GM10266 (cell line): ENCODE results near the gene CSF2.
A peak's percentile ranks its signal among the peaks of the same experiment; 100 is the strongest.
"Not testable (repeated sequence)": the region's sequence is repeated elsewhere in the genome, so short reads cannot be mapped to it uniquely, and the experiment has no call there.

Experiments
- DNase-seq: peaks from one replicate; pipeline ENCODE4 v3.0.0; 2012; ENCODE audit errors: extremely low spot score
- CTCF ChIP-seq: IDR thresholded peaks from 2 replicates; pipeline ENCODE4 v1.5.1; 2012; ENCODE audit warnings: mild to moderate bottlenecking, low read depth; ENCODE audit not compliant: control insufficient read depth, insufficient read depth; ENCODE audit errors: missing control alignments

CSF2 gene

GRCh38 chr5:132102944-132103331 is 29.3 kb downstream of the CSF2 start:
- DNase-seq: no peak
- no peak for TF ChIP-seq CTCF

GRCh38 chr5:132103332-132103951 is 29.9 kb downstream of the CSF2 start:
- DNase-seq: peak; percentile 76
- no peak for TF ChIP-seq CTCF

GRCh38 chr5:132103969-132104391 is 30.4 kb downstream of the CSF2 start:
- DNase-seq: no peak
- TF ChIP-seq CTCF: no peak

- DNase-seq: no peak
- TF ChIP-seq CTCF: no peak
These were observed 31.0 kb downstream of the CSF2 start for GRCh38 chr5:132104556-132104955.

GRCh38 chr5:132105688-132106087 is 32.1 kb downstream of the CSF2 start:
- TF ChIP-seq CTCF: no peak
- DNase-seq: no peak

GRCh38 chr5:132108495-132108894 is 34.9 kb downstream of the CSF2 start:
- not testable (repeated sequence) for DNase-seq

GRCh38 chr5:132108957-132109356 is 35.4 kb downstream of the CSF2 start:
- DNase-seq: not testable (repeated sequence)

GRCh38 chr5:132109494-132110053 is 36.0 kb downstream of the CSF2 start:
- DNase-seq: no peak
- no peak for TF ChIP-seq CTCF
